Measurements from ENCODE around the gene CCDC157. TPM values are rescaled to one million over a fixed set of nuclear protein-coding genes. Genes with fewer than 3 reads are reported as not detected.
"Not testable (repeated sequence)": the region's sequence is repeated elsewhere in the genome, so short reads cannot be mapped to it uniquely, and the experiment has no call there.

CCDC157 gene
- total RNA-seq, 2 experiments from 2014 or later: 3.3 to 3.4 TPM

DNA sequence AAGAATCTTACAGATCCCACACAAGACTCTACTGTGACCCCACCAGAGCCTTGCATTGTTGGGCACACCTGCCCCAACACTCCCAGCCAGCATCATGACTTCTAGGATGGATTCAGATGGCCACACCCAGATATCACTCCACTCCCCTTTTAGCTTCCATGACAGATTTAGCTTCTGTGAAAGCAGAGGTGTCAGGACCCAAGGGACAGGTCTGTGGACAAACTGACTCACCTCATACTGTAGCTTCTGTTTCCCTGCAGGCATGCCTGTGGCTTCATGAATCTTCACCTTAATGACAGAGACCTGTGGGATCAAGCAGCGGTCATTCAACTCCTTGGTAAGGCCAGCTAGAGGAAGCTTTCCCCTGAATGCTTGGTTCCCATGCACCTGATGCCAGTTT, 21.6 kb upstream of the CCDC157 start:
- no peak overlapping the region for H3K27ac ChIP-seq (ENCODE audit: low read depth, low read length, poor library complexity, severe bottlenecking)
- no peaks in the 10 kb centered on the region for H3K79me2 ChIP-seq (ENCODE audit: insufficient read depth, low read depth, low read length)
- no peak overlapping the region for H2AFZ ChIP-seq (ENCODE audit: low read length)
- DNase-seq (ENCODE audit: low spot score): no peak
- H3K4me3 ChIP-seq (ENCODE audit: low read depth, low read length, poor library complexity, severe bottlenecking): no peak overlapping the region
- no peaks in the 10 kb centered on the region for H3K4me1 ChIP-seq (ENCODE audit: insufficient read depth, low read length, poor library complexity, severe bottlenecking)
- H4K20me1 ChIP-seq (ENCODE audit: insufficient read depth, low read length): no peaks in the 10 kb centered on the region
- ChIA-PET CTCF (ENCODE audit: unreplicated experiment) (interaction anchor here (0.6 kb wide), 1 partner anchor 52 kb away, joined by 3 read pairs; the partner anchor contains the start of gene RNF215), POLR2A (interaction anchor here (0.6 kb wide), 1 partner anchor 90 kb away, joined by 3 read pairs; the partner anchor contains the start of gene MTFP1)
- no peak overlapping the region for H3K4me2 ChIP-seq (ENCODE audit: low read length)
- TF ChIP-seq CTCF (conservative IDR thresholded peaks at IDR 0.05; ENCODE audit: low read length) (no peak), EZH2phosphoT487 (IDR thresholded peaks at IDR 0.05; ENCODE audit: borderline replicate concordance, low read depth, low read length) (no peak)
- H3K9me3 ChIP-seq (ENCODE audit: low read length): no peaks in the 10 kb centered on the region
- no peaks in the 10 kb centered on the region for H3K9me2 ChIP-seq (ENCODE audit: insufficient read depth, low read length)
- intact Hi-C loops (cut with micrococcal nuclease; ENCODE audit: unreplicated experiment): no loop called here
- BruUV-seq (replicated peaks): no TSS peak
- peaks cover 90% of the 10 kb centered on the region for H3K36me3 ChIP-seq (ENCODE audit: insufficient read depth, low read length)

DNA sequence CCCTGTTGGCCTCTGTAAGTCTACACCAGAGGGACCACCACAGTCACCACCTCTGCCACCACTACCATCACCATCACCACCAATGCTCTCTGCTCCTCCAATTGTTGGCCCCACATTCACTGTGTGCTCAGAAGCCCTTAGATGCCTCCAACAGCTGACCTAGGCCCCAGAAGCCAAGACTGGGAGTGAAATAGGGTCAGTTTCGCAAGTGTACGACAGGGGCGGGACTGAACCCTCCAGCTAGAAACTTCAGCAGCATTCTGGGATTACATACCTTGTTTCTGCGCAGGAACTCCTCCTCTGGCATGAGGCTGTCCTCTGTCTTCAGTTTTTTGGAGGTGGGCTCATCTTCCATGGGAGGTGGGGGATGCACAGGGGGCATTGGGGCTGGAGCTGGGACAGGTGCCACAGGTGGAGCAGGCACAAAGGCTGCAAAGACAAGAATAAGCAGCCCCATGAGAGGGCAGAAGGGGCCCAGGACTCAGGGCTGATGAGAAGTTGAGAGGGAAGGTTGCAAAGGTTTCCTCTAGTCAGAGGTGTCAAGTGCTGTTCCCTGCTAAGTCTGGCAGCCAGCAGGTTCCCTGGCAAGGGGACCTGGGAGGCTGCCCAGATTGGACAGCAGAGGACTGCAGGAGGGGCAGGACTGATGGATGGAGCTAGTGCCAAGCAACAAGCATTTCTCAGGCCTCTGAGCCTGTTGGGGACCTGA, 19.9 kb upstream of the CCDC157 start:
- Histone ChIP-seq H3K9me3 (ENCODE audit: low read length) (no peaks in the 10 kb centered on the region), H3K9me2 (ENCODE audit: insufficient read depth, low read length) (no peaks in the 10 kb centered on the region), H3K4me2 (ENCODE audit: low read length) (no peak overlapping the region), H3K27ac (ENCODE audit: low read depth, low read length, poor library complexity, severe bottlenecking) (no peak overlapping the region), H3K36me3 (ENCODE audit: insufficient read depth, low read length) (peaks cover 96% of the 10 kb centered on the region), H3K4me1 (ENCODE audit: insufficient read depth, low read length, poor library complexity, severe bottlenecking) (no peaks in the 10 kb centered on the region), H3K79me2 (ENCODE audit: insufficient read depth, low read depth, low read length) (no peaks in the 10 kb centered on the region), H2AFZ (ENCODE audit: low read length) (no peak overlapping the region), H4K20me1 (ENCODE audit: insufficient read depth, low read length) (no peaks in the 10 kb centered on the region), H3K4me3 (ENCODE audit: low read depth, low read length, poor library complexity, severe bottlenecking) (no peak overlapping the region)
- ChIA-PET CTCF (ENCODE audit: unreplicated experiment) (no interaction called here), POLR2A (no interaction called here)
- intact Hi-C loops (cut with micrococcal nuclease; ENCODE audit: unreplicated experiment): no loop called here
- TF ChIP-seq CTCF (conservative IDR thresholded peaks at IDR 0.05; ENCODE audit: low read length) (no peak), EZH2phosphoT487 (IDR thresholded peaks at IDR 0.05; ENCODE audit: borderline replicate concordance, low read depth, low read length) (no peak)
- no TSS peak for BruUV-seq (replicated peaks)
- DNase-seq (ENCODE audit: low spot score): no peak

DNA sequence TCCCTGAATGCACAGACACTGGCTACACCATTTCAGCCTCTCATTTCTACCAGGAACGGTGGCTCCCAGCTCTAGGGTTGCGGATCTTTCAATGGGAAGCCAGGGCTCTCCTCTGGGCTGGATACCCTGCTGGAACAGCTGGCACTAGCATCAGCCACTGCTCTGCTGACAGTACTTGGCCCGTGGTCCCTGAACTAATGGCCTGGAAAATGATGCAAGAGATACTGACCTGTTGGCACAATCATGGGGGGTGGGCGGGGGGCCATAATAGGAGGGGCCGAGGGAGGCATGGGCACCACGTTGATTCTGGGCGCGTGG, 19.4 kb upstream of the CCDC157 start:
- ChIA-PET CTCF (ENCODE audit: unreplicated experiment) (no interaction called here), POLR2A (no interaction called here)
- Histone ChIP-seq H3K36me3 (ENCODE audit: insufficient read depth, low read length) (peaks cover 98% of the 10 kb centered on the region), H3K79me2 (ENCODE audit: insufficient read depth, low read depth, low read length) (no peaks in the 10 kb centered on the region), H3K9me3 (ENCODE audit: low read length) (no peaks in the 10 kb centered on the region), H3K27ac (ENCODE audit: low read depth, low read length, poor library complexity, severe bottlenecking) (no peak overlapping the region), H4K20me1 (ENCODE audit: insufficient read depth, low read length) (no peaks in the 10 kb centered on the region), H3K4me2 (ENCODE audit: low read length) (no peak overlapping the region), H3K4me1 (ENCODE audit: insufficient read depth, low read length, poor library complexity, severe bottlenecking) (no peaks in the 10 kb centered on the region), H3K4me3 (ENCODE audit: low read depth, low read length, poor library complexity, severe bottlenecking) (no peak overlapping the region), H3K9me2 (ENCODE audit: insufficient read depth, low read length) (no peaks in the 10 kb centered on the region), H2AFZ (ENCODE audit: low read length) (no peak overlapping the region)
- no TSS peak for BruUV-seq (replicated peaks)
- TF ChIP-seq CTCF (conservative IDR thresholded peaks at IDR 0.05; ENCODE audit: low read length): no peak
- no peak for TF ChIP-seq EZH2phosphoT487 (IDR thresholded peaks at IDR 0.05; ENCODE audit: borderline replicate concordance, low read depth, low read length)
- intact Hi-C loops (cut with micrococcal nuclease; ENCODE audit: unreplicated experiment): no loop called here
- DNase-seq (ENCODE audit: low spot score): no peak

GRCh38 chr22:30338341-30338740, 18.5 kb upstream of the CCDC157 start:
- H3K9me2 ChIP-seq (ENCODE audit: insufficient read depth, low read length); H4K20me1 ChIP-seq (ENCODE audit: insufficient read depth, low read length); intact Hi-C loops (cut with micrococcal nuclease; ENCODE audit: unreplicated experiment); H3K27ac ChIP-seq (ENCODE audit: low read depth, low read length, poor library complexity, severe bottlenecking); BruUV-seq (replicated peaks); H3K4me1 ChIP-seq (ENCODE audit: insufficient read depth, low read length, poor library complexity, severe bottlenecking); H2AFZ ChIP-seq (ENCODE audit: low read length); POLR2A ChIA-PET; H3K4me3 ChIP-seq (ENCODE audit: low read depth, low read length, poor library complexity, severe bottlenecking); DNase-seq (ENCODE audit: low spot score); H3K4me2 ChIP-seq (ENCODE audit: low read length); H3K79me2 ChIP-seq (ENCODE audit: insufficient read depth, low read depth, low read length); CTCF ChIA-PET (ENCODE audit: unreplicated experiment); H3K9me3 ChIP-seq (ENCODE audit: low read length): not testable (repeated sequence)
- peaks cover 98% of the 10 kb centered on the region for H3K36me3 ChIP-seq (ENCODE audit: insufficient read depth, low read length)

Data from OCI-LY7 (cell line).